Measurements from ENCODE around the gene CFAP61. TPM values are rescaled to one million over a fixed set of nuclear protein-coding genes. Genes with fewer than 3 reads are reported as not detected.

CFAP61 gene
- polyA plus RNA-seq, 4 donors: 0.12 to 5.3 (median 3.9) TPM

DNA sequence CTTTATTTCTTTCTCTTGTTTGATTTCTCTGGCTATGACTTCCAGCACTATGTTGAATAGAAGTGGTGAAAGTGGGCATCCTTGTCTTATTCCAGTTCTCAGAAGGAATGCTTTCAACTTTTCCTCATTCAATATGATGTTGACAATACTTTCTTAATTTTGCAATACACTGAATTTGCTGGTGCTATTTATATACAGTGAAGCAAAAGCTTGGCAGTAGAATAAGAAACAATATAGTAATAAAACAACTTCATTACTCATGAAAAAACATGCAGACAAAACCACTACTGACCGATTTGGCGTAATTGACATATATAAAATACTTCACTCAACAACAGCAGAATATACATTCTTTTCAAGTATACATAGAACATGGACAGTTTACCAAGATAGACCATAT, 96.4 kb downstream of the CFAP61 start:
- DNase-seq (ENCODE audit: low read depth in 4 of 4, low spot score in 3 of 4): no peak

DNA sequence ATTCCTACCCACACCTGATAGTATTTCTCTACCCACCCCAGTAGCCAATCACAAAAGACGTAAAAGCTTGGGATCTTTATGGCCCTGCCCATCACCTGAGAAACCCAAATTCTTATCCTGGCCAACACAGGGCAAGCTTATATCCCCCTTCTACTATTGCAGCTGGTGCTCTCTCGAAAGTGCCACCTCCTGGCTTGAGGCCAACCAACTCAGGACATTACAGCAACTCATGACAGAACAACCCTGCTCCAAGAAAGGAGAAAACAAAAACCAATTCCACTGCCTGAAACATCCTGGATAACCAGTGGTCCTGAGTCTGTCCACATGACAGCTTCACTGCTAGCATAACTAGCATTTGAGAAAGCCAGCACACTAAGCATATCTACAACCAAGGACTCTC, 97.9 kb downstream of the CFAP61 start:
- DNase-seq (ENCODE audit: low read depth in 4 of 4, low spot score in 3 of 4): no peak

DNA sequence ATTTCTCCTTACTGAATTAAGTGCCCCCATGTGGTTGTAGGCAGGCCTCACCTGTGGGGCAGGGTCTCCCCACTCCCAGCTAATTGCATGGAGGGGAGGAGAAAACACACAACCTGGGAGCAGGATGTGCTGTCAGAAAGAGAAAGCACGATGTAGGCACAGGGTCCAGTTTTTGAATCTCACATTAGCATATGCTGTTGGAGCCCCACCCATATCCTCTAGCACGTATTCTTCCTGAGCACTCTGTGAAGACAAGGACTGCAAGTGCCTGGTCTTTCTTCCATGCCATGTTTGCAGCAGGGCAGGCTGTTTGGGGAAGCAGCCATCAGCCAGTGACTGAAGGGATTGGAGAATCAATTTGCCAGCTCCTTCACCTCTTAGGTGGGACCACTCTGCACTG, 108.2 kb downstream of the CFAP61 start:
- no peak for DNase-seq (ENCODE audit: low read depth in 4 of 4, low spot score in 3 of 4)

DNA sequence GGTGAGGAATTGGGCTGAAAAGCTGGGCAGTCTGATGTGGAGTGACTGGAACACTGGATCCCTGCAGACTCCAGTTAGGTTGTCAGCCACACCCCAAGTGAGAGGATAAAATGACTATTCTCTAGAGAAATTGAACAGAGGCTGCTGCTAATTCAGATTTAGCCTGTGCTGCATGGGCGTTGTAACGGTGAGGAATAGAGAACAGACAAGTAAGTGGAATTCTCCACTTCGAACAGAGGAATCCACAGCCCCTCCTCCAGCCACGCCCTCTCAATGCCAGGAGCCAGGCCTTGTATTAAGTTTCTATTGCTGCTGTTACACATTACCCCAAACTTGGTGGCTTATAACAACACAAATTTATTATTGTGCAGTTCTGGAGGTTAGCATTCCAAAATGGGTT, 109.3 kb downstream of the CFAP61 start:
- no peak for DNase-seq (ENCODE audit: low read depth in 4 of 4, low spot score in 3 of 4)

DNA sequence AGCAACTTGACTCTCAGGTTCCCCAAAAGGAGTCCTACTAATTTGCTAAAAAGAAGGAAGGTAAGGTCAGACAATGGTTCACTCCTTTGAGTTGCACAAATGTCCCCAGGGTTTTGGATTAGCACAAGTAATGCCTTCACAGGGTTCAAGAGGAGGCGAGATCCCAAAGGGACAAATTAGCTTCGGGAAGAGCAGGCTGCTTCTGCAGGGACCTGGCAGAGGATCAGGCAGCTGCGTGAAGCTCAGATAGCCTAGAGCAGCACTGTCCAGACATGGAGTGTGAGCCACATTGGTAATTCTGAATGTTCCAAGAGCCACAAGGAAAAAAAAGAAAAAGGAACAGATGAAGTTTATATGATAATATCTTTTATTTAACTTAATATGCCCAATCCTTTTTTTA, 115.4 kb downstream of the CFAP61 start:
- no peak for DNase-seq (ENCODE audit: low read depth in 4 of 4, low spot score in 3 of 4)

GRCh38 chr20:20173254-20173653, 120.9 kb downstream of the CFAP61 start:
- no peak for DNase-seq (ENCODE audit: low read depth in 4 of 4, low spot score in 3 of 4)

GRCh38 chr20:20174089-20174835, 121.9 kb downstream of the CFAP61 start:
- DNase-seq (ENCODE audit: low read depth in 4 of 4, low spot score in 3 of 4): no peak

- DNase-seq (ENCODE audit: low read depth in 4 of 4, low spot score in 3 of 4): no peak
Observed at GRCh38 chr20:20181322-20181721, 129.0 kb downstream of the CFAP61 start.

- no peak for DNase-seq (ENCODE audit: low read depth in 4 of 4, low spot score in 3 of 4)
Observed at GRCh38 chr20:20184149-20184548, 131.8 kb downstream of the CFAP61 start.

DNA sequence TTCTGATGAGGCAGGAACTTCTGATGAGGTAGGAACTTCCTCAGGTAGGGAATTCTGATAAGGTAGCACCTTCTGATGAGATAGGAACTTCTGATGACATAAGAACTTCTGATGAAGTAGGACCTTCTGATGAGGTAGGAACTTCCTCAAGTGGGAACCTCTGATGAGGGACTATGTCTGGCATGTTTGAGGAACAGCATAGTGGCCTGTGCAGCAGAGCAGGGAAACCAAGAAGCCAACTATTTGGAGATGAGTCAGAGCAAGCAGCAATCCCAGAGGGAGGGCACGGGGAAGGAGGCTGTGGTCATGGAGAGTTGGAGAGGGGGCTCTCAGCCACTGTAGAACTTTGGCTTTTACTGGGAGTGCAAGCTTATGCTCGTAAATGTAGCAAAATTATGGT, 132.4 kb downstream of the CFAP61 start:
- no peak for DNase-seq (ENCODE audit: low read depth in 4 of 4, low spot score in 3 of 4)

- no peak for DNase-seq (ENCODE audit: low read depth in 4 of 4, low spot score in 3 of 4)
Observed at GRCh38 chr20:20188647-20189046, 136.3 kb downstream of the CFAP61 start.

- no peak for DNase-seq (ENCODE audit: low read depth in 4 of 4, low spot score in 3 of 4)
Observed at GRCh38 chr20:20192366-20192765, 140.0 kb downstream of the CFAP61 start.

DNA sequence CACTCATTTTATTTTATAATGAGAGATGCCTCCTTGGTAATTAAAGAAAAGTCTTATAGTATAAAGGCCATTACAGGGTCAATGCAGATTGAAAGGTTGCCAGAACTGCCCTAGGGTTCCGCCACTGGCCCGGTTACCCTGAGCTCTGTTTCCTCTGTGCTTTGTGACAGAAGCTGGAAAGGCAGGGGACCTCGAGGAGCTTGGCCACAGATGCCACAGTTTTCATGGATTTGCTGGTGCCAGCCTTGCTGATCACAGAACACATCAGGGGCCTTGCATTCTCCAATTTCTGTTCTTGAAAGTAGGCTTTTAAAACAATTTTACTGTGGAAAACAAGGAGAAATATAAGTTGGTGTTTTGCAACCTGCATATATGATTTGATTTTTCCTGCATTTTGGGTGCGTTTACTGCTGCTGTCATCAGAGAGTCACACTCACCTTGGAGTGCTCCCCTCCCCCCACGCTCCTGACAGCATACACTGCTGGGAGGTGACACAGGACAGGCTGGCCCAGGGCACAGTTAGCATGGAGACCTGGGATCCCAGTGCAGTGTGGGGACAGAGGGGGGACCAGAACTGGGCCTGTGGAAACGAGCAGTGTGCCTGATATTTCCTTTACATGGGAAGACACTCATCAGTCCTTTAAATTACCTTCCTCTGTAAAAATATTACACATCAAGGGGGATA, 142.8 kb downstream of the CFAP61 start:
- DNase-seq (ENCODE audit: low read depth in 4 of 4, low spot score in 3 of 4): no peak

DNA sequence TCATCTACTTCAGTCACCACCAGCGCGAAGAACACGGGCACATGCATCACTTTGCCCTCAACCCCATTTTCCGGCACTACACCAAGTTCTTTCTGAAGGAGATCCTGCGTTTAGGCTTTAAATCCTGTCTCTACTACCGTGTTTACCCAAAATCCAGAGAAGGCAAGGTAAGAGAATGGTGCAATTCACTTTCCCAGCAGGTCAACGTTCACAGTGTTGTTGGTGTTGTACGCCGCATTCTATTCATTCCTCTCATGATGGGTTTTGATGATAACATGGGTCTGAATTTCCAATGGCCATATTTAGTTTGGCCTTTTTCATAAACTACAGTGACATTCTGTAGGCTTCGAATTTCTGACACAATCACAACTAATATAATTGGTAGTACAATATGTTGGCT, 144.3 kb downstream of the CFAP61 start:
- DNase-seq (ENCODE audit: low read depth in 4 of 4, low spot score in 3 of 4): no peak

DNA sequence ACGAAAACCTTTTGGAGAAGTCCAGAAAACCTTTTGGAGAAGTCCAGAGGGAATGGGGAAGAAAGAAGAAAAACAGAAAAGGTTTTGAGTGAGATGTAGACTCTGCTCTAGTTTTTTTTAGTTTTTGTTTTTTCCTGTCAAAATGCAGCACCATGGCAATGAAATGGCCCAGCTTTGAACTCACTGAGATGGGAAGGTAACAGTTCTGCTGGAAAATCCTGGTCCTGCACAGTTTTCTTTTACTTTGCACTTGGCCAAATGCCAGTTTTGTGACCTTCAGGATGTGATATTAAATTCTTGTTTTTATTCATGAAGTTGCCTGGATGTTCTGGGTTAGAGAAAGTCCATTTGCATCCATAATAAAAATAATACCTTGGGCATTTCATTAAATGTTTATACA, 145.7 kb downstream of the CFAP61 start:
- DNase-seq (ENCODE audit: low read depth in 4 of 4, low spot score in 3 of 4): no peak

DNA sequence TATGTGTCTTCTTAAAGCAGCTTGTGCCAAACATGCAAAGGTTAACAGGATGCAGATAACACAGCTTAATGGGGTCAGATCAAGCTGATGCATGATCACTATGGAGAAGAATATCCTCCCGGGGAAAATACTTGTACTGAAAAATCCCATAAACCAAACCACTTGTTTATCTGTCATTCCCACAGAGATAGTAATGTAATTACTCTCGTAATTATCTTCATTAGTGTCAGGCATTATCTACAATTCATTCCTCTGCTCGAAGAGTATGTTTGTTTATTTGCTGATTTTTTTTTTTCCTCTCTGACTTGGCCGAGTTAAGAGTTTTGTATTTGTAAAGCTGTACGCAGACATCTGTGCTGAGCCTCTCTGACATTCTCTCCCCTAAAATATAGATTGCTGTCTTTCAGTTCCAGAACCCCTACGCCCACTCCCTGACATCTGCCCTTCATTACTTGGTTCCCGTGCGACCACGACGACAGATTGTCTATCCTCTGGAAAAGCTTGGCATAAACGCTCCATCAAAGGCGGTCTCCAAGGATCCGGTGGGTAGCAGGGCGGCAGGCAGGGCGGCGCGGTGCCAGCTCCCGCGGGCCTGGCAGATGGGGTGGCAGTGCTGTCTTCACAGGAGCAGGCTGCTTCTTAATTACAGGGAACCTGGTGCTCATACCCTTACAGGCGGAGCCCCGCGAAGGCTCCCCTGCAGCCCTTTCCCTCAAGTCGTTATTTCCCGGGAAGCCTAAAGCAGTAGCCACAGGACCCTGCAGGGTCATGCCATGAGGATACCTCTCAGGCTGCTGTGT, 147.2 kb downstream of the CFAP61 start:
- DNase-seq (ENCODE audit: low read depth in 4 of 4, low spot score in 3 of 4): no peak

DNA sequence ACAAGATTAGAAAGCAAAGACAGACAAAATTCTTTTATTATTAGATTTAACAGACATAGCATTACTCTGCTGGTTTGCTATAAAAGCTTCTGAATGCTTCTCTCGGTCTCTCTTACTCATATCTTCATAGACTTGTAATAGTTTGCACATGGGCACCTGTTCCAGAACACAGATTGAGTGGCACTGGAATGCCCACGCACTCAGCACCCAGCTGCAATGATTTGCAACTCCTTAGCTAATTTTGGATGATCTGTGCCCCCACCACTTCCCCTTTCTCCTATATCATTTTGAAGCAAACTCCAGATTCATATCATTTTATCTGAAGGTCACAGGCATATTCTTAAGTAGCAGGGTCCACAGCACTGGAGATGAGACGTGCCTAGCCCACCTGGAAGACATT, 148.8 kb downstream of the CFAP61 start:
- no peak for DNase-seq (ENCODE audit: low read depth in 4 of 4, low spot score in 3 of 4)

GRCh38 chr20:20201639-20202038, 149.3 kb downstream of the CFAP61 start:
- DNase-seq (ENCODE audit: low read depth in 4 of 4, low spot score in 3 of 4): no peak

- no peak for DNase-seq (ENCODE audit: low read depth in 4 of 4, low spot score in 3 of 4)
Observed at GRCh38 chr20:20202768-20203167, 150.4 kb downstream of the CFAP61 start.

- DNase-seq (ENCODE audit: low read depth in 4 of 4, low spot score in 3 of 4): no peak
Observed at GRCh38 chr20:20203784-20204183, 151.5 kb downstream of the CFAP61 start.

GRCh38 chr20:20204256-20204655, 151.9 kb downstream of the CFAP61 start:
- no peak for DNase-seq (ENCODE audit: low read depth in 4 of 4, low spot score in 3 of 4)
